GM19035 (cell line): ENCODE data around the gene MYO5B.

Source experiments
- ATAC-seq: cut with Tn5 transposase; IDR thresholded peaks from one replicate; pipeline ENCODE4 v1.9.1; 2021; ENCODE audit not compliant: unreplicated experiment

MYO5B gene

GRCh38 chr18:49976795-49977560, 218.0 kb downstream of the MYO5B start:
- no peak for ATAC-seq

- ATAC-seq, result no peak
Measured at GRCh38 chr18:49976001-49976400, 218.9 kb downstream of the MYO5B start.

GRCh38 chr18:49974079-49974478, 220.9 kb downstream of the MYO5B start:
- ATAC-seq, result no peak

- no peak for ATAC-seq
Measured at GRCh38 chr18:49973592-49973991, 221.4 kb downstream of the MYO5B start.

GRCh38 chr18:49972535-49972934, 222.4 kb downstream of the MYO5B start:
- no peak for ATAC-seq

- ATAC-seq, result no peak
Measured at GRCh38 chr18:49971462-49971861, 223.5 kb downstream of the MYO5B start.

GRCh38 chr18:49970319-49970718, 224.6 kb downstream of the MYO5B start:
- ATAC-seq, result no peak

GRCh38 chr18:49968644-49969309, 226.2 kb downstream of the MYO5B start:
- no peak for ATAC-seq

- ATAC-seq, result no peak
Measured at GRCh38 chr18:49967636-49968313, 227.2 kb downstream of the MYO5B start.

GRCh38 chr18:49967171-49967570, 227.8 kb downstream of the MYO5B start:
- ATAC-seq, result peak; percentile 66

GRCh38 chr18:49966090-49966489, 228.9 kb downstream of the MYO5B start:
- no peak for ATAC-seq

GRCh38 chr18:49963217-49963616, 231.7 kb downstream of the MYO5B start:
- ATAC-seq, result no peak

GRCh38 chr18:49961271-49961670, 233.7 kb downstream of the MYO5B start:
- no peak for ATAC-seq

GRCh38 chr18:49960376-49960775, 234.6 kb downstream of the MYO5B start:
- no peak for ATAC-seq

GRCh38 chr18:49959176-49959575, 235.8 kb downstream of the MYO5B start:
- ATAC-seq, result no peak

GRCh38 chr18:49955263-49955662, 239.7 kb downstream of the MYO5B start:
- ATAC-seq, result no peak

GRCh38 chr18:49953391-49953790, 241.6 kb downstream of the MYO5B start:
- no peak for ATAC-seq

- ATAC-seq, result no peak
Measured at GRCh38 chr18:49949951-49950395, 245.0 kb downstream of the MYO5B start.

- ATAC-seq, result no peak
Measured at GRCh38 chr18:49948975-49949374, 246.0 kb downstream of the MYO5B start.

- no peak for ATAC-seq
Measured at GRCh38 chr18:49944663-49945062, 250.3 kb downstream of the MYO5B start.

GRCh38 chr18:49936821-49937220, 258.1 kb downstream of the MYO5B start:
- no peak for ATAC-seq

- no peak for ATAC-seq
Measured at GRCh38 chr18:49935215-49935614, 259.7 kb downstream of the MYO5B start.
